NCI-H1105 treated with DMSO at 0.1 percent for 48 hours (cell line): ENCODE data around the gene CCNY.

Experiments
- DNase-seq: peaks from one replicate; lab custom pipeline; 2025; lab: John Stamatoyannopoulos, UW

The CCNY gene

DNA sequence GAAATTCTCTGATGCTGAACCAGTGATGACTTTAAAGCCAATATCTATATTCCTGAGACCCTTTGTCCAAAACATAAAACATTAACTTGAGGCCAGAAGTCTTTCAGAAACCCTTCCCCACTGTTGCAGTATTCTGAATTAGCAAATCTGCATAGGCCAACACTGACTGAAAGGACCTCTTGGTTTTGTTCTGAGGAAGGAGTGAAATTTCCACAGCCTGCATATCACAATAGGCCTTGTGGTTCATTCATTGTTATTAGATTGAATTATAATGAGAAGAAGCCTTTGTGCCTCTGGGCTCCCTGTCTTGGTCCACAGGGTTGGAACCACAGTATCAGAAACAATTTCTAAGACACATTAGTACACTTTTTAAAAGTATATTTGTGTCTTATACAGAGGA lies 90.3 kb downstream of the CCNY start:
- no peak for DNase-seq

- DNase-seq = no peak
Observed at GRCh38 chr10:35427543-35427942, 91.2 kb downstream of the CCNY start.

- no peak for DNase-seq
Observed at GRCh38 chr10:35428521-35428920, 92.2 kb downstream of the CCNY start.

DNA sequence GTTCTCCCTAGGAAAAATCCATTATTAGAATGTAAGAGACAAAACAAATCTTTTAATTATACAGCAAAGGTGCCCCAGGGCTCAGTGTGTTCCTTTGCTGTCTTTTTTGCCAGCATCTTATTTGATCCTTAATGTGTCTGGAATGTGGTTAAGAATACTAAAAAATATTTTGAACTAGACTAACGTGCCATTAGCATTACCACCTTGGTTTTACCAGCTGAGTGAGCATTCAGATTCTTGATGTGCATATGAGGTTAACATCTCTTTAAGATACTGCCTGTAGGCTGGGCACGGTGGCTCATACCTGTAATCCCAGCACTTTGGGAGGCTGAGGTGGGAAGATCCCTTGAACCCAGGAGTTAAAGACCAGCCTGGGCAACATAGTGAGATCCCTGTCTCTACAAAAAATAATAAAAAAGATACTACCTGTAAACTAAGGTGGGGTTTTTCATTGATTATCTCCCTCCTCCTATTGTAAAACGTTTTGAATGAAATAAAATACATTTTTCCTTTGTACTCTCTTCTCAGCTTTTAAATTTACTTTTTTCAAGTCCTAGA lies 96.6 kb downstream of the CCNY start:
- DNase-seq = no peak

GRCh38 chr10:35433851-35434426 lies 97.6 kb downstream of the CCNY start:
- DNase-seq = peak; percentile 57

DNA sequence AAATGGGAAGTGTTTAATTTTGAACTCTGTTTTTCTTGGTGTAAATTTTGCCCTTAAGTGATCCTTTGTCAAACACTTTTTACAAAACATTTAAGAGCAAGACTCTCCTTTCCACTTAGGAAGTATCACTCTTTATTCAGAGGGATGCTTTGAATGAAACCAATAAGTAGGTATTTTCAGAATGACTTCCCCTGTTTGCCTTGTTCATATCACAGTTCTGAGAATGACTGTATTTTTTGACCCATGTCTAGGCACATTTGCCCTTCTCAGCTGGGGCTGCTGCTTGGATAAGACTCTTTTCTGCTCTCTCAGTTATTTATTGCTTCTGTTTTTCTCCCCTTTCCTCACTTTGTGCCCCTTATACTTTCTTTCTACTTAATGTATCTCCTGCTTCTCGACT lies 98.2 kb downstream of the CCNY start:
- DNase-seq = no peak

GRCh38 chr10:35435824-35436223 lies 99.5 kb downstream of the CCNY start:
- no peak for DNase-seq

DNA sequence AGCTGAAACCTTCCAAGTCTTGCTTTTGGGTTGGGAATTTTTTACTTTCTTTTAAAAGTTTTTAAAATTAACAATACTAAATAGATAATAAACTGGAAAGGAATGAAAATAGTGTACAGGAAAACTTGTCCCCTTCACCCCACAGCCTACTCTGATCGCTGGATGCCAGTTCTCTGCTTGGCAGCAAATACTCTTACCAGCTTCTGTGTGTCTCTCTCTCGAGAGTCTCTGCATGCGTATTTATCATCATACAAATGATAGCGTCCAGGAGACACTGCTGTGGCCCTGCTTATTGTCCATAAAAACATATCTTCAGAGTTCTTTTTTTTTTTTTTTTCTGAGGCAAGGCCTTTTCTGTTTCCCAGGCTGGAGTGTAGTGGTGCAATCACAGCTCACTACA lies 101.5 kb downstream of the CCNY start:
- no peak for DNase-seq

DNA sequence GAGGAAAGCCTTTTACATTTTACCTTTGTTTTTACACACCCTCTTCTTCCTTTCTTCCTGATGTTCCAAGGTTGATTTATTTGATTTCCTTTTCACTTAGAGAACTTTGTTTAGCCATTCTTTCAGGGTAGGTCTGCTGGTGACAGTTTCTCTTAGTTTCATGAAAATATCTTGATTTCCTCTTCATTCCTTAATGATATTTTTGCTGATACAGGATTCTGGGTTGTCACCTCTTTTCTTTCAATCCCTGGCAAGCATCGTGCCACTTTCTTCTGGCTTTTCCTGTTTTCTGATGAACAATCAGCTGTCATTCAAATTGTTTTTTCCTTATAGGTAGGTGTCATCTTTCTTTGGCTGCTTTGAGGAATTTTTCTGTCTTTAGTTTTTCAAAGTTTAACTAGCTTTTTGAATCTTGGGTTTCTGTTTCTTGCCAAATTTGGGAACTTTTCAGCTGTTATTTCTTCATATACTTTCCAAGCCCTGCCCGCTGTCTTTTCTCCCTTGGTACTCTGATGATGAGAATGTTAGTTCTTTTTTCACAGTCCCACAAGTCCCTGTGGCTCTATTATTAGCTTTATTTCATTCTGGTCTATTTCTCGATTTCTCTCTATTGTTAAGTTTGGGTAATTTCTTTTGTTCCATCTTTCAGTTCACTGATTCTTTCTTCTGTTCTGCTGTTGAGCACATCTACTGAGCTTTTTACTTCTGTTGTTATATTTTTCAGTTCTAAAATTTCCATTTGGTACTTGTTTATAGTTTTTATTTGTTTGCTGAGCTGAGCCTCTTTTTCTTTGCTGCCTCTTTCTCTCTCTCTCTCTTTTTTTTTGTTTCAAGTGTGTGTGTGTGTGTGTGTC lies 102.6 kb downstream of the CCNY start:
- DNase-seq = no peak

DNA sequence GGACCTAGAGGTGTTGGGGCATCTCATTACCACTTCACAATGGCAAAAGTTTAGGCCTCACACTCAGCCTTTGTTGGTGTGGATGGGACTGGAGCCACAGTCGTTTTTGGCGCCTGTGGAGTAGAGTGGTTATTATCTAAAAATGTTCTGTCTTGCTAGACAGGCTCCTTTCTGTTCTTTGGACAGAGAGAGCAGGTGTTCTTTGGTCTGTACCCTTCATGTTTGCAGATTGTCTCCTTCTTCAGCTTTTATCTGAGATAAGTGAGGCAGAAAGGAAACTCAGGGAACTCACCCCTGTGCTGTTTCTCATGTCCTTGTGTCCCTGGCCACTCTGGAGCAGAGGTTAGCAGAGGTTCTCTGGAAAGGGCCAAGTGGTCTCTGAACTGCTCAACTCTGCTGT lies 103.7 kb downstream of the CCNY start:
- DNase-seq = no peak

DNA sequence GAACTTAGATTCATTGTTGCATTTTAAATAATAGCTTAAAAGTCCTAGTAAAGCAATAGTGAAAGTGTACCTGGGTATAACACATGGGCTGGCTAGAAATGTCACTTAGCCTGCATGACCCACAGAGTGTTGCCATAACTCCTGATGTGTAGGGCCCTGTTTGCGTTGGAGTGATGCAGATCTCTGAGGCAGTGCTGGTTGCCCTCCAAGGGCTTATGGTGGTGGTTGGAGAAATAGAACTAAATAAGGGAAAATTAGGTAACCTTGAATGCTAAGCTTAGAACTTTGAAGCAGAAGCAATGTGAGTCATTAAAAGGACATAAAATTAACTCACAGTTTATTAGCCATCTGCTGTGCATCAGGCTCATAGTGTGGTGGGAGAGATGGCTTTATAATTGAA lies 105.7 kb downstream of the CCNY start:
- no peak for DNase-seq

GRCh38 chr10:35442592-35442991 lies 106.3 kb downstream of the CCNY start:
- DNase-seq = no peak

DNA sequence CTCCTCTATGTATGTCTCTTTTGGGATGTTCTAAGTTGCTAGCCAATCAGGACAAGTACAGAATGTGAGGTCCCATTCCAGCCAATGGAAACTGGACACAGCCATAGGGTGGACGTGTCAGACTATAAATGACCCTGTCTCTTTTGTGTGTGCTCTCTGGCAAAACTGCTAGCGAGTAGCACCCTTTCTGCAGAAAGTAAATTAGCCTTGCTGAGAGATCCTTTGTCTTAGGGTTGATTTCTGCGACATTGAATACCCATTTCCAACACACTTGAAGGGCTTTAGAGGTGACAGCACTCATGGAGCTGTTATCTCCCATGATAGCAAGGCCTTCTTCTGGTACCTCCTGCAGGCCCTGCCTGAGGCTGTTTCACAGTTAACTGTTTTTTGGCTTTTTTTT lies 107.5 kb downstream of the CCNY start:
- DNase-seq = no peak

DNA sequence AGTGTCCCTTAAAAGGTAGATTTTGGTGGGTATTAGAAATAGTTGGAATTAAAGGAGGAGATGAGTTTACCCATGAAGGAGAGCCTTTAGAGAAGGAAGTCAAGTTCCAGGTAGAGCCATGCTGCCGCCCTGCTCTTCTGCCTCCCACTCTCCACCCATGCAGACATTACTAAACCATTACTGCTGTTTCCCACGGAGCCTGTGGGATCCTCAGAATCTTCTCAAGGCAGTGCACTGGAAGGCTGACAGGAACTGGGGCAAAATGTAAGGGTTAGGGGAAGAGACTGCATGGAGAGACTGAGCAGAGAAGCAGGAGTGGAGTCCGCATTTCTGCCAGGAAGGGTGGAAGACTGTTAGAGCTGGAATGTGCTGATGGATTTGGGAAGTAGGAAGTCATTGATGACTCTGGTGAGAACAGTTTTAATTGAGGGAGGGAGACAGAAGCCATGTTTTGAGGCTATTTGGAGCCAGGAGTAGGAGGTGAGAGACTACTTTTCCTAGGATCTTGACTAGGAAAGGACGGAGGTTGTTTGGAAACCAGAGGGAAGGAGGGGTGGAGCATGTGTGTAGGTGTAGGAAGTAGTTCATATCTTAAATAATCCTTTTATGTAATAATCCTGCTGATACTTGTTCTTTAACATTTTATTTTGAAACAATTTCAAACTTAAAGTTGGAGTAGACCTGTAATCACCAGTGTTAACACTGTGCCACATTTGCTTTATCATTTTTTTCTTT lies 109.0 kb downstream of the CCNY start:
- no peak for DNase-seq

- no peak for DNase-seq
Observed at GRCh38 chr10:35446439-35446838, 110.1 kb downstream of the CCNY start.

DNA sequence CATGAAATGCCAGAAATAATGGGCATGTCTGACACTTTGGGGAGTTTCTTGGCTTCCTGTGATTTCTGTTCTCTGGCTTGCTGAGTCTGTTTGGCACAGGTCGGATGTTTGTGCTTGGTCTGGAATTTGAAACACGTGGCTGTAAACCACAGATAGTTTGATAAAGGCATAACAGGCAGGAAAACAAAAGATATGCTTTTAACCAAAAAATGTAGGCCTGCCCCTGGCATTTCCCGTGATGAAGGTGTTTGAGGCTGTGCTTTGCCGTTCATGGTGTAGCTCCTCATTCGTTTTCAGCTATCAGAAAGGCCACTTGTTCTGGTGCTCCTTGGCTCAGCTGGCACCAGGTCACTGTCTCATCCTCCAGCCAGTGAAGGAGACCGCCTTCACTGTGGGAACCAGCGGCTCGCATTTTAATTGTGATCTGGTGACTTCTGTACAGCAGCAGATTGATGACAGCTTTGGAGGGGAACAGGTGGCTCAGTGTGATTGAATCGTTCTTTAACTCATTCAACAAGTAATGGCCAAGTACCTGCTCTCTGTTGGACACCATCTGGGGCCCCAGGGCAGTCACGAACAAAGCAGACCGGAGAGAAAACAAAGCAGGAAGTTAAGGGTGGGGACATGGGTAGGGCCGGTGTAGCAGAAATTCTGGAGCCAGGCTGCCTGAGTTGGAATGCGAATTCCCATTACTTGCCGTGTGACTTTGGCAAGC lies 111.5 kb downstream of the CCNY start:
- peak; percentile 33 for DNase-seq

DNA sequence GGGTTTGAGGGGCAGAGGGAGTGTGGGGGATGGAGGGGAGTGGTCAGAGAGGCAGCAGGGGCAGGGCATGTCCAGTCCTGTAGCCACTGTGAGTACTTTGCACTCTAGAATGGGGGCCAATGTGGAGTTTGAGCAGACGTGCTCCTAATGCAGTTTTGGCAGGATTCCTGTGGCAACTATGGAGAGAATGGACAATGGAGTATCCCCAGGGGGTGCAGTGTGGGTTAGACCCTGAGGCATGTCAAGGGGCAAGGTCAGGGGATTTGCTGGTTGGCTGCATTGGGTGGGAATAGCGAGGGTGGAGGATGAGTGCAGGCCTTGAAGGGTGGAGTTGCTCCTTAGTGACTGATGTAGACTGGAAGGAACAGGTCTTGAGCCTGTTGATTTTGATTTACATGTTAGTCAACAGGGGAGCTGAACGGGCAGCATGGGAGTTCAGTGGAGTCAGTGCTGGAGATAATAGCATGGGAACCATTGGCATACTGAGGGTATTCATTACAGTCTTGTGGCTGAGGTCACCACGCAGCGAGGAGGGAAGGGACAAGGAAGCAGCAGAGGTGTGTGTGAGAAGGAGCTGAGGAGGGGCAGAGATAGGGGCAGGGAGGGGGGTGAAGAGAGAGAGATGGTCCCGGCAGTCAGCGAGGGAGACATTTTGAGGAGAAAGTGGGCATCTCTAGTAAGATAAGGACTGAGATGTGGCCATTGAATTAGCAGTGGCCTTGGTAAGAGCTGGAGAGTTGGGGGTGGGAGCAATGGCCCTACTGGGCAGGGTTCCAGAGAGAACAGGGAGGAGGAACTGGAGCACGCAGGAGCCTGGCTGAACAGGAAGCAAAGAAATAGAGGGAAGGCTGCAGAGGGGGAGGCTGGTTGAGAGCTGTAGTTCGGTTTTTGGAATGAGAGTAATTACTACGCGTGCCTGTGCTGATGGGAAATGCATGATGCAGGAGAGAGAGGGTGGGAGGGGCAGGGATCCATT lies 112.7 kb downstream of the CCNY start:
- peak; percentile 3 for DNase-seq

GRCh38 chr10:35449944-35450343 lies 113.6 kb downstream of the CCNY start:
- DNase-seq = no peak

DNA sequence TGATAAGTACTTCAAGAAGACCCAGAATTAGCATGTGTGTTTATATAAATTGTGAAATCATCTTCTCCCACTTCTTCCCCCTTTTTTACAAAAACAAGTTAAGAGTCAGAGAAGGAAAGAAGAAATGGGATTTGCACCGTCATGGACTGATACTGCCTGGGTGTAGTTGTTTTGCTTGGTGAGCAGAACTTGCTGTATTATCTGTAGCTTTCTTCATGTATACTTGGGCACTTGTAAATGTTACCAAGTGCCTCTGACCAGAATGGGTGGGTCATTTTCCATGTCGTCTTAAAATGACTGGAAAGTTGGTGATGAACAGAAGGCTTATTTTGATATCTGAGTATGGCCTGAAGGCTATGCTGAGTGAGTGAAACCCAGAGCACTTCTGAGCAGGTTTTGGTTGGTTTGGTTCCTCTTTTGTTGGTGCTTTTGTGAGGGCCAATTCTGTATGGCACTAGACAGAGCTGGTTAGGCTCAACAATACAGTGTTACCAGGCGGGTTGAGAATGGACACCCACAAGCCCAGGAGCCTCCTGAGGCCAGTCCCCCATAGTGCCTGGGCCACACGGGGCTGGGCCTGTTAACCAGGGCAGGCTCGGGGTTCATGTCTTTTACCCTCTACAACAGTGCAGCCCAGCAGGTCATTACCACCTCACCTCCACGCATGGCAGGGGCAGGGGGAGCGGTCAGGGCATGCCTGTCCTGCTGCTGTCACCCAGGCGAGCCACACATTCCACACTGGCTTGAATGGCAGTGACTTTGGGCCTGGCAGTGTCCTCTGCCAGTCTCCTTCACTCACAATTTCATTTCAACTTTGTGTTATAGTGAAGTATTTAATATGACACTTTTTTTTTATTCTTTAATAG lies 115.1 kb downstream of the CCNY start:
- no peak for DNase-seq

DNA sequence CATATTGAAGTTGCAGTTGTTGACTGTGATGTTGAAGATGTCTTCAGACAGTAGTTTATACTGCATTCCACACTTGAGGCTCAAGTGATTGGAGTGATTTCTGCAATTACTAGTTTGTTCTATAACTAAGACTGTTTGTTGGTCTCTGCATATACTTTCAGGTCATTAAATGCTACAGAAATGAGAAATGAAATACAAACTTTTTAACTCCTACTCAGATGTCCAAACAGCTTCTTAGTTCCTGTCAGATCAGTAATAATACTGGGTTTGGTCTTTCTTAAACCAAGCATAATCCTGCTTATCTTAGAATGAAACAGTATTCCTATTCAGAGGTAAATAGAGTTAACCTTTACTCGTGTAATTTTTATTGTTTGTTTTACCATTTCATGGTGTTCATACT lies 115.9 kb downstream of the CCNY start:
- DNase-seq = no peak
